ENCODE data around the gene MARK2. TPM values are rescaled to one million over a fixed set of nuclear protein-coding genes. Genes with fewer than 3 reads are reported as not detected.

Gene MARK2
- total RNA-seq, 1 experiment from 2014 or later, result 39.8 TPM

DNA sequence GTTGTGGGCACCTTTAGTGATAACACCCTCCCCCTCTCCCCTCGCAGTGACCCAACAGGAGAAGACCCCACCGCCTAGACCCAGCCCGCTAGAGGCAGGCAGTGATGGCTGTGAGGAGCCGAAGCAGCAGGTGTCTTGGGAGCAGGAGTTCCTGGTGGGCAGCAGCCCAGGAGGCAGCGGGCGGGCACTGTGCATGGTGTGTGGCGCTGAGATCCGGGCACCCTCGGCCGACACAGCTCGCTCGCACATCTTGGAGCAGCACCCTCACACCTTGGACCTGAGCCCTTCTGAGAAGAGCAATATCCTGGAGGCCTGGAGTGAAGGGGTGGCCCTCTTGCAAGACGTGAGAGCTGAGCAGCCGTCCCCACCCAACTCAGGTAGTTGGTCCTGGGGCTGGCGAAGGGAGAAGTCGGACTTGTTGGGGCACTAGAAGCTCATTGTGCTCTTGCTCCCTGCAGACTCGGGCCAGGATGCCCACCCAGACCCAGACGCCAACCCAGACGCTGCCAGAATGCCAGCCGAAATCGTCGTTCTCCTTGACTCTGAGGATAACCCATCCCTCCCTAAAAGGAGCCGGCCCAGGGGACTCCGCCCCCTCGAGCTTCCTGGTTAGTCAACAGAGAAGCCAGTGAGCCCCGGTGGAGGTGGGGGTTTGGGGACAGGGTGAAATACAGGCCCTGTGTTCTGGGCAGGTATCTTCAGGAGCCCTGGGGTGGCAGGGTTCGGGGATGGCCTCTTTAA, 21.0 kb upstream of the MARK2 start:
- TF ChIP-seq, protein P1, sequence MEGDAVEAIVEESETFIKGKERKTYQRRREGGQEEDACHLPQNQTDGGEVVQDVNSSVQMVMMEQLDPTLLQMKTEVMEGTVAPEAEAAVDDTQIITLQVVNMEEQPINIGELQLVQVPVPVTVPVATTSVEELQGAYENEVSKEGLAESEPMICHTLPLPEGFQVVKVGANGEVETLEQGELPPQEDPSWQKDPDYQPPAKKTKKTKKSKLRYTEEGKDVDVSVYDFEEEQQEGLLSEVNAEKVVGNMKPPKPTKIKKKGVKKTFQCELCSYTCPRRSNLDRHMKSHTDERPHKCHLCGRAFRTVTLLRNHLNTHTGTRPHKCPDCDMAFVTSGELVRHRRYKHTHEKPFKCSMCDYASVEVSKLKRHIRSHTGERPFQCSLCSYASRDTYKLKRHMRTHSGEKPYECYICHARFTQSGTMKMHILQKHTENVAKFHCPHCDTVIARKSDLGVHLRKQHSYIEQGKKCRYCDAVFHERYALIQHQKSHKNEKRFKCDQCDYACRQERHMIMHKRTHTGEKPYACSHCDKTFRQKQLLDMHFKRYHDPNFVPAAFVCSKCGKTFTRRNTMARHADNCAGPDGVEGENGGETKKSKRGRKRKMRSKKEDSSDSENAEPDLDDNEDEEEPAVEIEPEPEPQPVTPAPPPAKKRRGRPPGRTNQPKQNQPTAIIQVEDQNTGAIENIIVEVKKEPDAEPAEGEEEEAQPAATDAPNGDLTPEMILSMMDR (IDR thresholded peaks at IDR 0.05; ENCODE audit: unreplicated experiment), result no peak
- BruUV-seq (replicated peaks), result no TSS peak
- H3K36me3 Mint-ChIP-seq (ENCODE audit: insufficient read depth, unreplicated experiment), result peaks cover 64% of the 10 kb centered on the region
- intact Hi-C loops (cut with micrococcal nuclease), result no loop called here
- no peak for DNase-seq (ENCODE audit: unreplicated experiment)
- no peaks in the 10 kb centered on the region for H3K27me3 Mint-ChIP-seq (ENCODE audit: insufficient read depth, unreplicated experiment)
- H3K27ac Mint-ChIP-seq (ENCODE audit: low read depth, unreplicated experiment), result no peak overlapping the region
- ChIA-PET CTCF (interaction anchor here (0.6 to 3.6 kb wide), 5 partner anchors 11 to 70 kb away, joined by 3 to 22 read pairs (median 3); partner anchors contain the start of gene ZFTA), POLR2A (no interaction called here)
- no peak overlapping the region for H3K4me3 Mint-ChIP-seq (ENCODE audit: unreplicated experiment)
- H3K9me3 Mint-ChIP-seq (ENCODE audit: unreplicated experiment), result no peaks in the 10 kb centered on the region
- H3K4me1 Mint-ChIP-seq (ENCODE audit: insufficient read depth, unreplicated experiment), result peaks cover 26% of the 10 kb centered on the region

DNA sequence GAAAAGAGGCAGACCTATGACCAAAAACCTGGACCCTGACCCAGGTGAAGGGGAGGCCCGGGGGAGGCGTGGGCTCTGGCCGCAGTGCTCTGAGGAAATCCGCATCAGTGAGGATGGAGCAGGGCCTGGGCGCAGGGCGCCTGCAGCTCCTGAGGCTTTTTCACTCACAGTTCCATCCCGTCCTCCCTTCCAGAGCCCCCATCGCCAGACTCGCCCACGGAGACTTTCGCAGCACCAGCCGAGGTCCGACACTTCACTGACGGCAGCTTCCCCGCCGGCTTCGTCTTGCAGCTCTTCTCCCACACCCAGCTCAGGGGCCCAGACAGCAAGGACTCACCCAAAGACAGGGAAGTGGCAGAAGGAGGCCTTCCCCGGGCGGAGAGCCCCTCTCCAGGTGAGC, 20.3 kb upstream of the MARK2 start:
- Mint-ChIP-seq H3K27me3 (ENCODE audit: insufficient read depth, unreplicated experiment) (no peaks in the 10 kb centered on the region), H3K27ac (ENCODE audit: low read depth, unreplicated experiment) (no peak overlapping the region), H3K4me1 (ENCODE audit: insufficient read depth, unreplicated experiment) (peaks cover 26% of the 10 kb centered on the region), H3K4me3 (ENCODE audit: unreplicated experiment) (no peak overlapping the region), H3K36me3 (ENCODE audit: insufficient read depth, unreplicated experiment) (peaks cover 71% of the 10 kb centered on the region), H3K9me3 (ENCODE audit: unreplicated experiment) (no peaks in the 10 kb centered on the region)
- ChIA-PET POLR2A (no interaction called here), CTCF (interaction anchor here (0.6 to 3.6 kb wide), 2 partner anchors 18 to 630 kb away, joined by 3 to 22 read pairs; no protein-coding TSS in a partner anchor)
- no TSS peak for BruUV-seq (replicated peaks)
- intact Hi-C loops (cut with micrococcal nuclease), result no loop called here
- DNase-seq (ENCODE audit: unreplicated experiment), result no peak
- TF ChIP-seq, protein P1 (IDR thresholded peaks at IDR 0.05; ENCODE audit: unreplicated experiment), result no peak

DNA sequence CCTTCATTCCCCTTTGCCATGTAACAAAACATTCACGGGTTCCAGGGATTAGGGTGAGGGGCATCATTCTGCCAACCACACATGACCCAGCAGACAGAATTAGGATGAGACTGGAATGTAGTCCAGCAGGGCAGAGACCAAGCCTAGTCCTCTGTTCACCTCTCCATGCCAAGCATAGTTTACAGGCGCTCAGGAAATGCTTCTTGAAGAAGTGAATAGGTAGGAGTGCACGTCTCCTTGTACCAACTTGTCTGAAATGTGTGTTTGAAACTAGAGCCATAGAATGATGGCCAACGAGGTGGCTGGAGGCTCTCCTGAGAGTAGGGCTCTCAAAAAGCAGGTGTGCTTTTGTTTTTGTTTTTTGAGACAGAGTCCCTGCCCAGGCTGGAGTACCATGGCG, 17.5 kb upstream of the MARK2 start:
- DNase-seq (ENCODE audit: unreplicated experiment), result no peak
- Mint-ChIP-seq H3K36me3 (ENCODE audit: insufficient read depth, unreplicated experiment) (peaks cover 81% of the 10 kb centered on the region), H3K27ac (ENCODE audit: low read depth, unreplicated experiment) (no peak overlapping the region), H3K9me3 (ENCODE audit: unreplicated experiment) (no peaks in the 10 kb centered on the region), H3K27me3 (ENCODE audit: insufficient read depth, unreplicated experiment) (no peaks in the 10 kb centered on the region), H3K4me3 (ENCODE audit: unreplicated experiment) (no peak overlapping the region), H3K4me1 (ENCODE audit: insufficient read depth, unreplicated experiment) (peaks cover 3% of the 10 kb centered on the region)
- ChIA-PET CTCF (interaction anchor here (1.0 kb wide), 1 partner anchor 16 kb away, joined by 6 read pairs; no protein-coding TSS in a partner anchor), POLR2A (interaction anchor here (1.4 kb wide), 1 partner anchor 17 kb away, joined by 3 read pairs; the partner anchor contains the start of gene MARK2)
- TF ChIP-seq, protein P1 (IDR thresholded peaks at IDR 0.05; ENCODE audit: unreplicated experiment), result no peak
- intact Hi-C loops (cut with micrococcal nuclease), result no loop called here
- BruUV-seq (replicated peaks), result no TSS peak

DNA sequence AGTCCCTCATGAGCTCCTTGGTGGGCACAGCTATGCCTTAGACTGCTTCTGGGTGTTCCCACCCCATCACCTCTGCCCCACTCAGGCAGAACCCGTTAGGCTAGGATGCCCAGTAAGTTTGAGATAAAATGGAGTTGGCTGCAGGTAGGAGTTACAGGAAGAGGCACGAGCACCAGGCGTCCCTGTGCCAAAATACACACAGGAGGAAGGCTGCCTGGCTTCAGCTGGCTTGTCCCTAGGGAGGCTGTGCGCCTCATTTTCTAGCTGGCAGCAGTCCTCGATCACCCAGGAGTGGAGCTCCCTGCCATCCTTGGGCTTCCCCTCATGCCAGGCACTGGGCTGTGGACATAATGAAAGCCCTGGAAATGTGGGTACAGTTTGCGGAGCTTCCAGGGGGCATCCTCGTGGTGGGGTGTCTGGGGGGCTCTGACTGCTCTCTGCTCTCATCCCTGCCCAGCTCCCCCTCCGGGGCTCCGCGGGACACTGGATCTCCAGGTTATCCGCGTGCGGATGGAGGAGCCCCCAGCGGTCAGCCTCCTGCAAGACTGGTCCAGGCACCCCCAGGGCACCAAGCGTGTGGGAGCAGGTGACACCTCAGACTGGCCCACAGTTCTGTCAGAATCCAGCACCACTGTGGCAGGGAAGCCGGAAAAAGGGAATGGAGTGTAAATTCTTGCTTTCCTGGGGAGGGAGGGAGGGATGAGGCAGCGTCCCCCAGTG, 12.3 kb upstream of the MARK2 start:
- CTCF ChIA-PET, result interaction anchor here (1.4 to 2.9 kb wide), 2 partner anchors 10 to 59 kb away, joined by 4 to 15 read pairs; no protein-coding TSS in a partner anchor
- TF ChIP-seq, protein P1 (IDR thresholded peaks at IDR 0.05; ENCODE audit: unreplicated experiment), result no peak
- no TSS peak for BruUV-seq (replicated peaks)

More for the DNA sequence above, 12.3 kb upstream of the MARK2 start:
- intact Hi-C loops (cut with micrococcal nuclease), result no loop called here
- POLR2A ChIA-PET, result interaction anchor here (0.5 kb wide), 1 partner anchor 306 kb away, joined by 4 read pairs; no protein-coding TSS in a partner anchor
- H3K36me3 Mint-ChIP-seq (ENCODE audit: insufficient read depth, unreplicated experiment), result peaks cover 38% of the 10 kb centered on the region
- no peaks in the 10 kb centered on the region for H3K4me1 Mint-ChIP-seq (ENCODE audit: insufficient read depth, unreplicated experiment)
- DNase-seq (ENCODE audit: unreplicated experiment), result no peak
- H3K27ac Mint-ChIP-seq (ENCODE audit: low read depth, unreplicated experiment), result no peak overlapping the region
- no peaks in the 10 kb centered on the region for H3K27me3 Mint-ChIP-seq (ENCODE audit: insufficient read depth, unreplicated experiment)
- H3K4me3 Mint-ChIP-seq (ENCODE audit: unreplicated experiment), result no peak overlapping the region
- no peaks in the 10 kb centered on the region for H3K9me3 Mint-ChIP-seq (ENCODE audit: unreplicated experiment)

Data from MCF 10A (cell line).